GM19455 (cell line): ENCODE results near the gene MCEE.
"Not testable (repeated sequence)": the region's sequence is repeated elsewhere in the genome, so short reads cannot be mapped to it uniquely, and the experiment has no call there.

Experiments used
- ATAC-seq: cut with Tn5 transposase; IDR thresholded peaks from one replicate; pipeline ENCODE4 v1.9.1; 2021; ENCODE audit not compliant: unreplicated experiment

Gene MCEE

DNA sequence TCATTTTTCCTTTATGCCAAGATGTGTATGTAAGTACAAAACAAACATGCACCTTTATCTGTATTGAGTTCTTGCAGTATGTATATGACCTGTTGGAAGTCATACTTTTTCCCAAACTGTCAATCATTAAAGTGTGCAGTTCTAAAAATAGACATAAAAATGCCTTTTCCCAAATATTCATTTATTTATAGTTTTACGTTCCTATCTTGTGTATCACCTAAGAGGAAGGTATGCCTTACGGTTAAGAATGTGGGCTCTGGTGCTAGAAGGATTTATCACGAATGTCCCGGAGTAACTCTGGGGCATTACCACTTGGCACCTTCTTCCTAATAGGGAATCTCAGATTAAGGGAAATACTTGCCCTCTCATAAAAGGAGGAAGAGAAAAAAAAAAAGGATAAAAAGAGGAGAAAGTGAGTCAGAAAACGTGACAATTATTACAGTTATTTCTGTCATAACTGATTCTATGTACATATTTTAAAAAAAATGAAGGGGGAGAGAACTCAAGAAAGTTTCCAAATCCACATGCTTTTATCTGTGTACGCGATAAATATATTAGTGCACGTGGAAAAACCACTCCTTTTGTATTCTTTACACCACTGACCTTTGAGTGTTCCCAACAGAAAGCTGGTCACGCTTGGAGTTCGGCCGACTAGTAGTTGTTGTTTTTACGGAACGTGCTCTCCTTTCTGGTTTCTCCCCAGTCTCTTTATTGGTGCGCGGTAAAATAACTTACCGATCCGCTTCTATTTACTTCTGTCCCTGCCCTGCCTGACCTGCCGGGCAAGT lies 721 bp downstream of the MCEE start:
- ATAC-seq, result no peak

DNA sequence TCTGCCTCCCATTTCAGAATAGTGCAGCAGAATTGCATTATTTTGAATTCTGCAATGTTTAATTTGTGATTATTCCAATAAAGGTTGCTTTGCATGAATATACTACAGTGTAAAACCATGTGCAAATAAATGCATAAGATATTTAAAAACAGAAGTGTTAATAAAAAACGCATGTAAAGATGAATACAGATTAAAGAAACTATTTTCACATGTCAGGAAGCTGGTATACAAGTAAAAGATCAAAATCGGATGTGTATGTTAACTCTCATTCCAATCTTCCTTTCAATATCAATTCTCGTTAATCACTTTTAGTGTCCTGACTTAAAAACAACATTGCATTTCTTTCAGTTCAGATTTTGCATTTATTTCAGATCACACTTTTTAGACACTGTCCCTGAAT lies 3.1 kb downstream of the MCEE start:
- ATAC-seq, result no peak

DNA sequence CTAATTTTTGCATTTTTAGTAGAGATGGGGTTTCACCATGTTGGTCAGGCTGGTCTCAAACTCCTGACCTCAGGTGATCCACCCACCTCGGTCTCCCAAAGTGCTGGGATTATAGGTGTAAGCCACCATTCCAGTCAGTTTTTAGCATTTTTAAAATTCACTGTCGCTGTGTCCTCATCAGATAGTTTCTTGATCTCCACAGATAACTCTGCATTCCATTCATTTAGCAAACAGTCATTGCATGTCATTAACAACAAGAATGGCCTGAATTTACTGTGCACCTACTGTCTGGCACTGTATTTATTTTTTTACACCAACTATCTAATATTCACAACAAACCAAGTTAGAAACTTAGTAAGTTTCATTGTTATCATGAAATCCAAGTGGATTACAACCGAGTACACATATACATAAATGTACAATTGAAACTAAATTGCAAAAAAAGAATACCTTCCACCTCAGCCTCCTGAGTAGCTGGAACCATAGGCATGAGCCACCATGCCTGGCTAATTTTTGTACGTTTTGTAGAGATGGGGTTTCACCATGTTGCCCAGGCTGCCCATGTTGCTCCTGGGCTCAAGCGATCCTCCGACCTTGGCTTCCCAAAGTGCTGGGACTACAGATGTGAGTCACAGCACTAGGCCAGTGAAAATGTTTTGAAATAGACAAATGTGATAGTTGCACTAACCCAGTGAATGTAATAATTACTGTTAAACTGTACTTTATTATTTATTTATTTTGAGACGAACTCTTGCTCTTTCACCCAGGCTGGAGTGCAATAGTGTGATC lies 4.3 kb downstream of the MCEE start:
- ATAC-seq, result no peak

DNA sequence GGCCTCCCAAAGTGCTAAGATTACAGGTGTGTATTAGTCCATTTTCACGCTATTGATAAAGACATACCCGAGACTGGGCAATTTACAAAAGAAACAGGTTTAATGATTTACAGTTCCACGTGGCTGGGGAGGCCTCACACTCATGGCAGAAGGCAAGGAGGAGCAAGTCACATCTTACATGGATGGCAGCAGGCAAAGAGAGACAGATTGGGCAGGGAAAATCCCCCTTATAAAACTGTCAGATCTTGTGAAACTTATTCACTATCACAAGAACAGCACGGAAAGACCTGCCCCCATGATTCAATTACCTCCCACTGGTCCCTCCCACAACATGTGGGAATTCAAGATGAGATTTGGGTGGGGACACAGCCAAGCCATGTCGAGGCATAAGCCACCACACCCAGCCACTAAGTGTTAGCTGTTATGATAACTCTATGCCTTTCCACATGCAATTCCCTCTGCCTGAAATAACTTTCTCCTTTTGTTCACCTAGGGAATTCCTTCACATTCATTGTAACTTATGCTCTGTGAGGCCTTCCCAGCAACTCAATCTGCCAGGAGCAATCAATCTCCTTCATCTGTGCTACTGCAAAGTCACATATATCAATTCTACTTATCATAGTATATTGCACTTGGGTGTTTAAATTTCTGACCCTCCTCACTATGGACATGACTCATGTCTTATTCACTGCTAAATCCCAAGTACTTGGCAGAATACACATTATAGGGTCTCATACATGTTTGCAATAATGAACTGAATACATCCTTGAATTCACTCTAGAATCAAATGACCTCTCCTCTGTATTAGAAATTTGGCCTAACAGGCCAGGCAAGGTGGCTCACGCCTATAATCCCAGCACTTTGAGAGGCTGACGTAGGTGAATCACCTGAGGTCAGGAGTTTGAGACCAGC lies 7.4 kb downstream of the MCEE start:
- no peak for ATAC-seq

DNA sequence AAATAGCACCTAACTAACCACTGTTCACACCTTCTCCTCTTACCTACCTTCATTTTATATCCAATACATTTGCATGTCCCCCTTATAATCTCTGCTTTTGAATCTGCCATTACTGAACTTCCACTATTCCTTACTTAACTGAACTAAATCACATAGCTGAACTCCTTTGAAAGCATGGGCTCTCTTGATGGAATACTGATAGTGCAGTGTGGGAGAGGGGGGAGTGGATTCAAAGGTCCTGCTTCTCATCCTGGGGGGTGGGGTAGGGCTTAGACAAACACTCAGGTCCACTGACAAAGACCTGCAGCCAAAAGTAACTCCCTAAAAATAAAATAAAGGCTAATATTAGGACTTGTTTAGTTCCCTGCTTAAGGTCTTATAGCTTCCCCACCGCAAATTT lies 8.6 kb downstream of the MCEE start:
- ATAC-seq, result no peak

DNA sequence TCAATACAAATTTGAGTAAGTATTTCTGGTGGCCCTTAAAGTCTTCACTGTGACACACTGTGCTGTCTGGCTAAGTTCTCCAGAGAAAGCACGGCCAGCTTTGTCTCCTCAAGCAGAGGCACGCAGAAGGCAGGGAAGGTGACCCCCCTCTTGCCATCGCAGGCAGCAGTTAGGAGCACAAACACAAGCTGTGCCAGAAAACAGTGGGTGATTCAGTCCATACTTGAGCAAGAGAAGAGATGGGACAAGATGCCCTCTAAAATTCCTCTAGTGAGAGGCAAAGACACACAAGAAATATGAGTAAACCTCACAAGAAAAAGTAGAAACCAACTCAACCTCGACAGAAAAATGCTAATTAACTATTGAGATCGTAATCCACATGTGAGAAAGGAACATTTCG lies 9.8 kb downstream of the MCEE start:
- no peak for ATAC-seq

DNA sequence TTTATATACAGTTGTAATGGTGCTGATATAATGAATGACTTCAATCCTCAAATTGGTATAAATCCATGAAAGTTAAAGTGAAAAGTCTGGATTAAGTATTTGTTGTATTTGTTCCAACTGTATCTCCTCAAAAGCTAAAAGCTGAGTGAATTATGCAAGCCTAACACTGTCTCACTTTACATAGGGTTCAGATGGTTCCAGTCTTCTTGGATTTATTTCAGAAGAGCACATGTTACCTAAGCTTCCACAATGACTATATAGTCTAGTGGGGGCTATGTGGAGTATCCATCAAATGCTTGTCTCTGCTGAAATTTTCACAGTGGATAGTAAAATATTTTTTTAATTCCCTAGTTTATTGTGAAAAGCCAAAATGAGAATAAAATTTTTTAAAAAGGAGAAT lies 13.0 kb downstream of the MCEE start:
- no peak for ATAC-seq

DNA sequence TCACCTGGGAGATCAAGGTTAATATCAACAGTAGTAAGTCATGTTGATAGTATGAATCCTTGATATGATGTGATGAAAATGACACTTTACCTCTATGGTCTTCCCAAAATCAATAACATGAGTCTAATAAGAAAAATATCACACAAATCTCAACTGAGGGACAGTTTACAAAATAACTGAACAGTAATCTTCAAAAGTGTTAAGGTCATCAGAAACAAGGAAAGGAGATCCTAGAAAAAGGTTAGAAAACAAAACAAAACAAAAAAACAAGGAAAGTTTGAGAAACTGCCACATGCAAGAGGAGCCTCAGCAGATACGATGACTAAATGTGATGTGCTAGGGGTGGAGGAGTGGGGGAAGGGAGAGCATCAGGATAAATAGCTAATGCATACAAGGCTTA lies 16.2 kb downstream of the MCEE start:
- no peak for ATAC-seq

DNA sequence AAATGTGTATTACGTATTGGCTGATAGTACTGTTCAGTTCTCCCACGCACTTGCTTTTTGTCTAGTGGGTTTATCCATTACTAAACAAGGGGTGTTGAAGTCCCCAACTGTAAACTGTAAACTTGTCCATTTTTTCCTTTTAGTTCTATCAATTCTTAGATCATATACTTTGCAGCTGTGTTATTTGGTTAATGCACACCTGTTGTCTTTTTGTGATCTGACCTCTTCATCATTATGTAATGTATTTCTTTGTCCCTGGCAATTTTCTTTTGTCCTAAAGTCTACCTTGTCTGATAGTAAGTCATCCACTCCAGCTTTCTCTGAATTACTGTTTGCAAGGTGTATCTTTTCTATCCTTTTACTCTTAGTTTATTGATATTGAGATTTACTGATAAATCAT lies 21.9 kb downstream of the MCEE start:
- ATAC-seq, result no peak

DNA sequence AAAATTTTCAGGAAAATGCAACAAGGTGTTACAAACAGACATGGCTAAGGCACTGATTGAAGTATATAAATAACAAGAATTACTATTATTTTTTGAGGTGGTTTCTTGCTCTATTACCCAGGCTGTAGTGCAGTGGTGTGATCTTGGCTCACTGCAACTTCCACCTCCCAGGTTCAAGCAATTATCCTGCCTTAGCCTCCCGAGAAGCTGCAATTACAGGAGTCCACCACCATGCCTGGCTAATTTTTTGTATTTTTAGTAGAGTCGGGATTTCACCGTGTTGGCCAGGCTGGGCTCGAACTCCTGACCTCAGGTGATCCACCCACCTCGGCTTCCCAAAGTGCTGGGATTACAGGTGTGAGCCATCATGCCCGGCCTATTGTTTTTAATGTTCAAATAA lies 23.6 kb downstream of the MCEE start:
- not testable (repeated sequence) for ATAC-seq

DNA sequence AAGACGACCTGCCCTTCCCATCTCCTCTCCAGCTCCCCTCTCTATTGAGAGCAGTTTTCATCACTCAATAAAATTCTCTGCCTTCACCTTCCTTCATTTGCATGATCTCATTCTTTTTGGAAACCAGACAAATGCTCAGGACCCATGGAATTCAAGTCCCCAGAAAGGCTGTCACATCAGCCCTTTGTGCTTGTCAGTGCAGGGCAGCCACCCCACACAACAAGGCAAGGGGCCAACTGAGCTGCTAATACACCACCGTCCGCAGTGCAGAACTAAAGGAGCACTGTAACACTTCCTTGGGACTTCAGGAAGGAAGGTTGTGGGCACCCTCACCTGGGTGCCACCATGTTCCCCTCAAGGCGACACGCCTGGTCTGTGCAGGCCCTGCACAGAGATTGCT lies 26.2 kb downstream of the MCEE start:
- ATAC-seq, result no peak

DNA sequence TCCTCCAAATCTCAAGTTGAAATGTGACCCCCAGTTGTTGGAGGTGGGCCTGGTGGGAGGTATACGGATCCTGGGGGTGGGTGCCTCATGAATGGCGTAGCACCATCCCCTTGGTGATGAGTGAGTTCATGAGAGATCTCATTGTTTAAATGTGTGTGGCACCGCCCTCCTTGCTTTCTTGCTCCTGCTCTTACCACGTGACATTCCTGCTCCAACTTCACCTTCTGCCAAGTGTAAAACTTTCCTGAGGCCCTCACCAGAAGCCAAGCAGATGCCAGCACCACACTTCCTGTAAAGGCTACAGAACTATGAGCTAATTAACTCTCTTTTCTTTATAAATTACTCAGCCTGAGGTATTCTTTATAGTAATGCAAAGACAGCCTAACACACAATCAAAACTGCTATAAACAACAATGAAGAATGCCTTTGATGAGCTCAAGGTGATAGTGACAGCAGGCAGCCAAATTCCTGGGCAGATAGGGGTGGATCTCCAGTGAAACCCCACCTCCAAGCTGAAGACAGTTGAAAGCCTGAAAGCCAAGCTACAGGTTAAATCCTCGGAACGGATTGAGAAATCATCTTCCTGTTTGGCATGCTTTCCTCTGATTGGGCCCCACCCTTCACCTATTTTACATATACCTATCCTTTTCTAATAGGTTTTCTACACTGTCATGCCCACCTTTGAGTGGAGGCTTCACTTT lies 26.9 kb downstream of the MCEE start:
- no peak for ATAC-seq

DNA sequence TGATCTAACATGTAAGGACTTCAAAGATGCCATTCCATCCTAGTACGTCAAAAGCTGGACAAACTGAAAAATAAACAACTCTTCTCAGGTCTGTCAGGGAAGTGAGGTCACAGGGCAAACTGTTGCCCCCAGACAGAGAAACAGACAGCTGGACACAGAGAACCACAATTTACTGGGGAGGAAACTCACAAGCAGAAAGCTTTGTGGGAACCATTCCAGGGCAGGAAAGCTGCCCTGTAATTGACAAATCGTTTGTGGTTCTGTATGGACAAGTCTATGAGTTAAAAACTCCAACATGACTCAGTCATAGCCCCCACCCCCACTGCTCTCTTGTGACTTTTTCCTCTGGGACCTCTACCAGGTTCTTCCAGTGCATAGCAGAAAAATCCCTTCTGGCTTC lies 28.4 kb downstream of the MCEE start:
- ATAC-seq, result no peak

DNA sequence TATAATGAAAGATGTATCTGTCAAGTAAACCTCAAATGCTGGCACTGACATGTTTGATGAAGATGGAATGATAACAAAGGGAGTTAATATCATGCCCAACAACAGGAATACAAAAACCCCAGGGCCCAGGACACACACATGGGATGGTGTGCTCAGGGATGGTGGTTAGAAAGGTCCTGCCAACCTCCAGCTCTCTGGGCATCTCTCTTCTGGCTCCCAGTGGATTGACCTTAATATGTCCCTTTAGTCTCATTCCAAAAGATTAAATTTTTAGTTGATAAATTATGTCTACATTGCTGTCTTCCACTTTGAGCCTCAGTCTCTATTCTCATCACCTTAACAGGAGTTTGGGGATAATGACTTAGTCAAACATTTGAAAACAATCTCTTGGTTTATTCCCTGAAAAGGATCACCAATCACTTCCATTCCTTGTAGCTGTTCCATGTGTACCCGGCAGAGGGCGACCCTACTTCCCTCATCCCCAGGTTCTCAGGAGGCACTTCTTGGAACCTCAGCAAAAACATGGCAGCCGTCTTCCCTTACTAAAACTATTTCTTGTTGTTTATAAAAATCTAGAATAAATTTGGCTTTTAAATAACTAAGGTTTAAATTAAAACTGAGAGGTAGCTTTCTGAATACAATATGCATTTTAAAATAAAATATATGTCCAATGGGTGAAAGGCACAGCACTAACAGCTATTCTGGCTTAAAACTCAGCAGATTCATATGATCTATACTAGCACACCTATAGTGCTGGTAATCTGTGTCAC lies 29.6 kb downstream of the MCEE start:
- ATAC-seq, result no peak

DNA sequence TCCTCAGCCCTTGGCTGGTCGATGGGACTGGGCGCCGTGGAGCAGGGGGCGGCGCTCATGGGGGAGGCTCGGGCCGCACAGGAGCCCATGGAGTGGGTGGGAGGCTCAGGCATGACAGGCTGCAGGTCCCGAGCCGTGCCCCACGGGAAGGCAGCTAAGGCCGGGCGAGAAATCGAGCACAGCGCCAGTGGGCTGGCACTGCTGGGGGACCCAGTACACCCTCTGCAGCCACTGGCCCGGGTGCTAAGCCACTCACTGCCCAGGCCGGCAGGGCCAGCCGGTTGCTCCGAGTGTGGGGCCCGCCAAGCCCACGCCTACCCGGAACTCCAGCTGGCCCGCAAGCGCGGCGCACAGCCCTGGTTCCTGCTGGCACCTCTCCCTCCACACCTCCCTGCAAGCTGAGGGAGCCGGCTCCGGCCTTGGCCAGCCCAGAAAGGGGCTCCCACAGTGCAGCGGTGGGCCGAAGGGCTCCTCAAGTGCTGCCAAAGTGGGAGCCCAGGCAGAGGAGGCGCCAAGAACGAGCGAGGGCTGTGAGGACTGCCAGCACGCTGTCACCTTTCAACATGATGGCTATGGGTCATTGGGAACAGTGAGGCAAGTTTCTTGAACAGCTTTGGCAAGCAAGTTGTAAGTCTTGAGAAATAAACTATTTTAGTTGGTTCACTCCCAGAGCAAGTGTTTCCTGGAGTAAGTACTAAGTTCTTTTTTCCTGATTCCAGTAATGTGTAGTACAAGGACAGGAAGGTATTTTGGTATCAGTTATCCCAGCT lies 37.4 kb downstream of the MCEE start:
- ATAC-seq, result not testable (repeated sequence)

DNA sequence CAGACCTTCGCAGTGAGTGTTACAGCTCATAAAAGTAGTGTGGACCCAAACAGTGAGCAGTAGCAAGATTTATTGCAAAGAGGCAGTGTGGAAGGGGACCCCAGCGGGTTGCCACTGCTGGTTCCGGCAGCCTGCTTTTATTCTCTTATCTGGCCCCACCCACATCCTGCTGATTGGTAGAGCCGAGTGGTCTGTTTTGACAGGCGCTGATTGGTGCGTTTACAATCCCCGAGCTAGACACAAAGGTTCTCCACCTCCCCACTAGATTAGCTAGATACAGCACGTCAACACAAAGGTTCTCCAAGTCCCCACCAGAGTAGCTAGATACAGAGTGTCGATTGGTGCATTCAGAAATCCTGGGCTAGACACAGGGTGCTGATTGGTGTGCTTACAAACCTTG lies 38.2 kb downstream of the MCEE start:
- ATAC-seq, result not testable (repeated sequence)

DNA sequence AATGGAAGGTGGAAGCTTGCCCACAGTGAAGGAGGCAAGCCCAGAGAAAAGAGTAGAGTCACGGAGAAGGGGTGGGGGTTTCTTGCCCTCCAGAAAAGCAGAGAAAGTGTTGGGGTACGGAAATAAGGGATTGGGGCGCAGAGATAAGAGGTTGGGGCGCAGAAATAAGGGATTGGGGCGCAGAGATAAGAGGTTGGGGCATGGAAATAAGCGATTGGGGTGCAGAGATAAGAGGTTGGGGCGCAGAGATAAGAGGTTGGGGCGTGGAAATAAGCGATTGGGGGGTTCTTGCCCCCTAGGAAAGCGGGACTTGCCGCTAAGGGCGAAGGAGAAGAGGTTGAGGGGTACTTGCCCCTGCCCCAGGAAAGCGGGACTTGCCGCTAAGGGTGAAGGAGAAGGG lies 40.6 kb downstream of the MCEE start:
- not testable (repeated sequence) for ATAC-seq

DNA sequence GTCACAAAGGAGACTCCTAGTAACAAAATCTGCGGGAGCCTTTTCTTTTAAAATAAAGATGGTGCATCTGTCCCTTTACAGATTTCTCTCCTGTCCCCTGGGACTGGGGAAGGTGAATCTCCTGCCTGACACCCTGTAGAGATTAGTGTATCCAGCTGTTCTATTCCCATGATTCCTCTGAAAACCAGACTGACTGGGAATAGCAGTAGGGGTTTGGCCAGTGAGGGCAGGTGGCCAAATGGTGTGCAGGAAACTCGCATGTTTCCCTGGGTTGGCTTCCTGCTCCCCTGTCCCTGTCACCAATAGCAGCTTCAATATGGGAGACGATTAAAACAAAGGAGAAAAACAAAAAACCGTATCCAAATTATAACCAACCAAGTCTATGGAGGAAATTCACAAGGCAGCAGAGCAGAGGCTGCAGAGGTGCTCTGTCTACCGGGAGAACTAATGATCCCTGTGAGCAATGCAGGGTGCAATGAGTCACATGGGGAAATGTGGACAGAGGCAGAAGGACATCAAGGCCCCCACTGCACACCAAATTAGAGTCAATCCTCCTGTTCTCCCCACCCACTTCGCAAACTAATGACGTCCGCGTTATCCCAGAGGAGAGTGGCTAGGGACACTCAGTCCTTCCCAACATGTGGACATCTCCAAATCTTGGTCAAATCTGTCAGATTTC lies 44.6 kb downstream of the MCEE start:
- not testable (repeated sequence) for ATAC-seq
